RWPE2 (cell line): Measurements from ENCODE around the gene KIAA1958.

Experiments used
- ATAC-seq: fragments of 200-7000 bp; cut with Tn5 transposase; 3 replicates; pipeline ENCODE4 v1.9.1; 2021; ENCODE audit warnings: low read depth
- DNase-seq: peaks from one replicate; pipeline ENCODE4 v3.0.0-alpha.2; 2020; ENCODE audit warnings: low spot score
- H3K27ac ChIP-seq: fragments of 450-650 bp; 2 replicates; pipeline ENCODE4 v1.5.1; 2017; ENCODE audit warnings: mild to moderate bottlenecking; ENCODE audit not compliant: poor library complexity, severe bottlenecking
- H3K27me3 ChIP-seq: fragments of 250-450 bp; sonication (Bioruptor Pico); 2 replicates; pipeline ENCODE4 v1.5.1; 2021; ENCODE audit warnings: mild to moderate bottlenecking, moderate library complexity; ENCODE audit not compliant: insufficient read depth, poor library complexity, severe bottlenecking
- H3K36me3 ChIP-seq: fragments of 250-450 bp; sonication (Bioruptor Pico); 2 replicates; pipeline ENCODE4 v1.5.1; 2020; ENCODE audit warnings: low read depth, mild to moderate bottlenecking, moderate library complexity
- H3K4me1 ChIP-seq: fragments of 250-450 bp; sonication (Bioruptor Pico); 2 replicates; pipeline ENCODE4 v1.5.1; 2021; ENCODE audit warnings: mild to moderate bottlenecking, moderate library complexity; ENCODE audit not compliant: insufficient read depth, poor library complexity, severe bottlenecking
- H3K4me3 ChIP-seq: fragments of 250-450 bp; sonication (Bioruptor Pico); 2 replicates; pipeline ENCODE4 v1.5.1; 2021; ENCODE audit warnings: mild to moderate bottlenecking, moderate library complexity; ENCODE audit not compliant: severe bottlenecking
- H3K9me3 ChIP-seq: fragments of 250-450 bp; sonication (Bioruptor Pico); 2 replicates; pipeline ENCODE4 v1.5.1; 2021; ENCODE audit warnings: mild to moderate bottlenecking, moderate library complexity; ENCODE audit not compliant: severe bottlenecking
- TF ChIP-seq, protein P1 (sequence below): fragments of 450-650 bp; IDR thresholded peaks from one replicate; pipeline ENCODE4 v1.5.1; 2017; ENCODE audit warnings: mild to moderate bottlenecking, moderate library complexity; ENCODE audit not compliant: poor library complexity, severe bottlenecking

The KIAA1958 gene

DNA sequence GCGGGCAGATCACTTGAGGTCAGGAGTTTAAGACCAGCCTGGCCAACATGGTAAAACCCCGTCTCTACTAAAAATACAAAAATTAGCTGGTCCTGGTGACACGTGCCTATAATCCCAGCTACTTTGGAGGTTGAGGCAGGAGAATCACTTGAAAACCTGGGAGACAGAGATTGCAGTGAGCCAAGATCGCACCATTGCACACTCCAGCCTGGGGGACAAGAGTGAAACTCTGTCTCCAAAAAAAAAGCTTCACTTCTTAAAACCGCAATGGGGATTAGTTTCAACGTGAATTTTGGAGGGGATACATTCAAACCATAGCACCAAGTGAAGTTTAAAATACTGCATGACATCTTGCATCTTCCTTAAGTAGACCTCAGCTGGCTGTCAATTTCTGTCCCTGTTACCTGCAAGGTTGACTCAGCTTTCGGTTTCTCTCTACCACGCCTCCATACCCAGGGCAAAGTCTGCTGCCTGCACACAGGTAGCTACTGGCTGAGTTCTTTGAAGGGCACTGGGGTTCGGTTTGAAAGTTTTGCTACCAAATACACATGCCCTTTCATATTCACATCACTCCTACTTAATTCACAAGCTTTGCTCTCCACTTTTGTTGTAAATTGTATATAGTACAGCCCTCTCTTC is 69.3 kb downstream of the KIAA1958 start:
- DNase-seq, result no peak
- peaks cover 14% of the 10 kb centered on the region for H3K4me1 ChIP-seq

DNA sequence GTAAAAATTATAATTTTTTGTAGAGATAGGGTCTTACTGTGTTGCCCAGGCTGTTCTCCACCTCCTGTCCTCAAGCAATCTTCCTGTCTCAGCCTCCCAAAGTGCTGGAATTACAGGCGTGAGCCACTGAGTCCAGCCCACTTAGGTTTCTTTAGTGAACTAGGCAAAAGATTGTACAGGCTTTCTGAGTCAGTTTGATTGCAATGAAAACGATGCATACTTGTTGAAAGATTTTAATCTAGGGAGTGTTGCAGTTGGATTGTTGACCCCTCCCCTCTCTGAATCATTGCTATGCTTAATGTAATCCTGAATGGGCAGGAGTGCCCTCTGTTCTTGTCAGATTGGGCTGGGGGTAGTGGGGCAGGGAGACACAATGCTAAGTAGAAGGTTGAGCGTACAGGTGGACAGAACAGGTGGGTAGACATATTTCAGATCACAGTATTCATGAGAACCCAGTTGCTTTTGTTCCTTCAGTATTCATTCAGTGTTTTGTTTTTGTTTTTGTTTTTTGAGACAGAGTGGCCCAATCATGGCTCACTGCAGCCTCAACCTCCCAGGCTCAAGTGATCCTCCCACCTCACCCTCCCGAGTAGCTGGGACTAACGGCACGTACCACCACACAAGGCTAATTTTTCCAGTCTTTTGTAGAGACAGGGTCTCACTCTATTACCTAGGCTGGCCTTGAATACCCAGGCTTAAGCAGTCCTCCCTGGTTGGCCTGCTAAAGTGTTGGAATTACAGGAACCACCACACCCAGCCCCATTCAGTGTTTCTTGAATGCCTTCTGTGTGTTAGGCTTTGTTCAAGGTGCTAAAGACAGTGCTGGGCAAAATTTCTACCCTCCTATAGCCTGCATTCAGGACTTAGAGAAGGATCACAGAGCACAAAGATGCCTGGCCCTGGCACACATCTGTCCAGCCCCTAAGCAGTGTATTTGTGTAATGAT is 70.1 kb downstream of the KIAA1958 start:
- Histone ChIP-seq H3K9me3 (no peaks in the 10 kb centered on the region), H3K27ac (no peak overlapping the region), H3K4me1 (peaks cover 14% of the 10 kb centered on the region), H3K36me3 (no peaks in the 10 kb centered on the region), H3K27me3 (no peaks in the 10 kb centered on the region), H3K4me3 (no peak overlapping the region)
- ATAC-seq (peak; percentile 78), DNase-seq (no peak)
- TF ChIP-seq, protein P1, sequence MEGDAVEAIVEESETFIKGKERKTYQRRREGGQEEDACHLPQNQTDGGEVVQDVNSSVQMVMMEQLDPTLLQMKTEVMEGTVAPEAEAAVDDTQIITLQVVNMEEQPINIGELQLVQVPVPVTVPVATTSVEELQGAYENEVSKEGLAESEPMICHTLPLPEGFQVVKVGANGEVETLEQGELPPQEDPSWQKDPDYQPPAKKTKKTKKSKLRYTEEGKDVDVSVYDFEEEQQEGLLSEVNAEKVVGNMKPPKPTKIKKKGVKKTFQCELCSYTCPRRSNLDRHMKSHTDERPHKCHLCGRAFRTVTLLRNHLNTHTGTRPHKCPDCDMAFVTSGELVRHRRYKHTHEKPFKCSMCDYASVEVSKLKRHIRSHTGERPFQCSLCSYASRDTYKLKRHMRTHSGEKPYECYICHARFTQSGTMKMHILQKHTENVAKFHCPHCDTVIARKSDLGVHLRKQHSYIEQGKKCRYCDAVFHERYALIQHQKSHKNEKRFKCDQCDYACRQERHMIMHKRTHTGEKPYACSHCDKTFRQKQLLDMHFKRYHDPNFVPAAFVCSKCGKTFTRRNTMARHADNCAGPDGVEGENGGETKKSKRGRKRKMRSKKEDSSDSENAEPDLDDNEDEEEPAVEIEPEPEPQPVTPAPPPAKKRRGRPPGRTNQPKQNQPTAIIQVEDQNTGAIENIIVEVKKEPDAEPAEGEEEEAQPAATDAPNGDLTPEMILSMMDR, result no peak

More for the DNA sequence above, 69.3 kb downstream of the KIAA1958 start:
- Histone ChIP-seq H3K9me3 (no peaks in the 10 kb centered on the region), H3K27ac (no peak overlapping the region), H3K4me3 (no peak overlapping the region), H3K36me3 (no peaks in the 10 kb centered on the region), H3K27me3 (no peaks in the 10 kb centered on the region)
- no peak for ATAC-seq
- TF ChIP-seq, protein P1, result no peak

DNA sequence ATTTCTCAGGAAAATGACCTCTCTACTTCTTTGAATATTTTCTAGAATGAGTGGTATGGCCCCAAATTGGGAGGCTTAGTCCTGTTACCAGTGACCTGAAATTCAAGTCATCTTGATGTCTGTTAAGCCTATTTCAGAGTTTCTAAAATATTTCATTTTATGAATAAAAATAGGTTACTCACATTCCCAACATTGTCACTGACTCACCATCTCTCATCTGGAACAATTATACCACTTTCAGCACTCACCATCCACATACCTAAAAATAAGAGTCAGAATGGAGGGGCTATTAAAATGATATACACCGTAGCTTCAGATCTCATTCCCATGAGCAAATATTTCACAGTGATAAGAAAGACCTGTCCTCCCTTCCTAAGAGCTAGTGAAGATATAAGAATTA is 71.8 kb downstream of the KIAA1958 start:
- H3K36me3 ChIP-seq, result no peaks in the 10 kb centered on the region
- peaks cover 14% of the 10 kb centered on the region for H3K4me1 ChIP-seq
- TF ChIP-seq, protein P1, result no peak
- no peaks in the 10 kb centered on the region for H3K9me3 ChIP-seq
- peak; percentile 71; the same call in 2 of the 3 replicates for ATAC-seq
- no peaks in the 10 kb centered on the region for H3K27me3 ChIP-seq
- no peak for DNase-seq
- no peak overlapping the region for H3K4me3 ChIP-seq
- H3K27ac ChIP-seq, result peak overlapping the region; percentile 11

DNA sequence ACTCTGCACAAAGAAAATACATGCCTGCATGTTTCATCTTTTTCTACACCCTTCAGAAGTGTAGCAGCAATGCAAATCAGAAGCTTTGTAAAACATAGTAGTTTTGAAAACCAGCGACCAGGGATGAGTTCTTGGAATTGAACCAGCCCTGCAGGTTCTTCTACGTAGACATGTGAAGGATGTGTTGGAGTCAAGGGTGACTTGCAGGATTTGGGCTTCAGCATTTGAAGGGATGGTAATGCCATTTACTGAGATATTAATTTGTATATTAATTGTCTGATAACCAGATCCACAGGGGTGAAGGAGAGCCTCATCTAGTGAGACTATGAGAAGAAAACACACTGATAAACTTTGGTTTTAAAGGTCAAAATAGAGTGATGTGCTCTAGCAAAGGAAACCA is 72.4 kb downstream of the KIAA1958 start:
- no peaks in the 10 kb centered on the region for H3K36me3 ChIP-seq
- H3K27me3 ChIP-seq, result no peaks in the 10 kb centered on the region
- no peak overlapping the region for H3K27ac ChIP-seq
- TF ChIP-seq, protein P1, result no peak
- peaks cover 14% of the 10 kb centered on the region for H3K4me1 ChIP-seq
- H3K4me3 ChIP-seq, result no peak overlapping the region
- DNase-seq (no peak), ATAC-seq (no peak)
- H3K9me3 ChIP-seq, result no peaks in the 10 kb centered on the region
